Stimulated activated CD8-positive, alpha-beta memory T cell treated with anti-CD3 and anti-CD28 coated beads, Interleukin-2, amount 100 ng/mL, for 1 hour (primary cell): ENCODE data around the gene BTBD17.
"Not testable (repeated sequence)": the region's sequence is repeated elsewhere in the genome, so short reads cannot be mapped to it uniquely, and the experiment has no call there.

Experiments used
- DNase-seq, 2 donors: peaks; one replicate each; pipeline ENCODE4 v3.0.0-alpha.2; 2020; ENCODE audit warnings: low read depth in 2 of 2

The BTBD17 gene

DNA sequence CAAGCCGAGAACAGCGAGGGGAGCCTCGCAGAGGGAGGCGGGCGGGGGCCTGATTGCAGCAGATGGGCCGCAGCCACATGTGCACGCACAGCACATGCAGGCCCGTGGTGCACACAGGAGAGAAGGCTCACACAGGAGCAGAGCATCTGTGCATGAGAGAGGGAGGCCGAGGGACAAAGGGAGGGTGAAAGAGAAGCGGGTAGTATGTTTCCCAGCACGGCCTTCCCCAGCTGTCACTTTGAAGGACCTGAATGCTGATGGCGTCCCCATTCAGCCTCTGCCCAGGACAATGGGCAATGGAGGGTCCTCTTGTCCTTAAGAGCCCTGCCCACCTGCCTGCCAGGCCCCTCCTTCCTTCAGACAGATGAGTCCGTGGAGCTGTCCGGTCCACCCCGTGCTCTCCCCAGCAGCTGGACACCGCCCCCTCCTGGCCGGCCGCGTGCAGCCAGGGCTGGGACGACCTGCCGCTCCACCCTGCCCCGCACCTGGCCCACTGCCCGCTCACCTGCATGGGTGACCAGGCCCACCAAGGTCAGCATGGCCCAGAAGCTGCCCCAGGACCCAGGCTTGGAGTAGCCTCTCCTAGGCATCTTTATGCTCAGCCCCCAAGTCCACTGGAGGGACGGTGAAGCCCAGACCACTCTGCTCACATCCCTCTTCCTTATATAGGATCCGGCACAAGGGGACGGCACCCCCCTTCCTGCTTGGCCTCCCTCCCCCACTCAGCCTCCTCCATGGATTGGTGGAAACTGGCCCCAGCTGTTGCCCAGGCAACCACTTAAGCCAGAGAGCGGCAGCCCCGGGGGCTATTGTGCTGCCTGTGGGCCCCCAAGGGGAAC is at the start of gene BTBD17:
TSS of gene BTBD17 (minus strand) at position 639 of the 839 bp plus-strand sequence. CDS start at position 590, 49 bp downstream.
- DNase-seq, result no peak

- no peak for DNase-seq
Measured at GRCh38 chr17:74410001-74410443, 48.4 kb upstream of the BTBD17 start.

GRCh38 chr17:74408815-74409214 is 47.1 kb upstream of the BTBD17 start:
- DNase-seq, result no peak

GRCh38 chr17:74408262-74408661 is 46.6 kb upstream of the BTBD17 start:
- no peak for DNase-seq

GRCh38 chr17:74407384-74407783 is 45.7 kb upstream of the BTBD17 start:
- DNase-seq, result no peak

GRCh38 chr17:74405311-74405710 is 43.6 kb upstream of the BTBD17 start:
- not testable (repeated sequence) for DNase-seq

DNA sequence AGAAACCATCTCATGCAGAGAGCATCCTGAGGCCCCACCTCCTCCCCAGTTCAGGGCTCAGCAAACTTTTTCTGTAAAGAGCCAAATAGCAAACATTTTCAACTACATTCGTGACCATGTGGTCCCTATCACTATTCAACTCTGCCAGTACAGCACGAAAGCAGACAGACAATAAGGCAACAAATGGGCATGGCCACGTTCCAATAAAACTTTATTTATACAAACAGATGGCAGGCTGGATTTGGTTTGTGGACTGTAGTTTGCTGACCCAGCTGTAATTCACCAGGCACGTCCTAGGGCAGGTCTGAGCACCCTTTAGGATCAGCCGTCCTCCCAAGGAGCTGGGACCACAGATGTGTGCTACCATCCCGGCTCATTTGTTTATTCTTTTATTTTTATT is 43.1 kb upstream of the BTBD17 start:
- DNase-seq, result no peak

- DNase-seq, result no peak
Measured at GRCh38 chr17:74404218-74404617, 42.5 kb upstream of the BTBD17 start.

DNA sequence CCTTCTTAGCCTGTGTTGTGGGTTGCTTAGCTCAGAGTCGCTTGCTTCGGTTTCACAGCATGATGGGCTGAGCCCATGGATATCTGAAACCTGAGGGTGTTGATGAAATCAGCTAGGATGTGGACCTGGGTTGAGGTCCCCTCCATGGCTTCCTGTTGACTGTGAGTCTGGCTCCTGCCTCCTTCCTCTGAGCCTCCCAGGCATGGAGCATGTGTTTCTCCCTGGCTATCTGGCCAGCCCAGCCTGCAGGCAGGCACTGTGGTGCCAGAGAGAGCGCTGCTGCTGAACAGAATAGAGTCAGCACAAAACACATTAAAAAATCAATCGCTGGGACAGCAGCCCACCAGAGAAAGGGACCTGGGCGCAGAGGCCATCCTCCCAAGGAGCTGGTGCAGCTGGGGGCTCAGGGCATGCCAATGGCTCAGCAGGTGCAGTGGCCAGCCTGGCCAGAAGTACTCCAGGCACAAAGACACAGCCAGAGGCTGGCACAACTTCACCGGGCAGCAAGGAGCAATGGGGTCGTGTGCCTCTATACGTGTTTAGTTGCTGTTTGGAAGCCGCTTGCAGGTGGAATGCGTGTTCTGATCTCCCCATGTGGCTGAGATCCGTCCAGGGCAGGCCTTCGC is 42.0 kb upstream of the BTBD17 start:
- no peak for DNase-seq

DNA sequence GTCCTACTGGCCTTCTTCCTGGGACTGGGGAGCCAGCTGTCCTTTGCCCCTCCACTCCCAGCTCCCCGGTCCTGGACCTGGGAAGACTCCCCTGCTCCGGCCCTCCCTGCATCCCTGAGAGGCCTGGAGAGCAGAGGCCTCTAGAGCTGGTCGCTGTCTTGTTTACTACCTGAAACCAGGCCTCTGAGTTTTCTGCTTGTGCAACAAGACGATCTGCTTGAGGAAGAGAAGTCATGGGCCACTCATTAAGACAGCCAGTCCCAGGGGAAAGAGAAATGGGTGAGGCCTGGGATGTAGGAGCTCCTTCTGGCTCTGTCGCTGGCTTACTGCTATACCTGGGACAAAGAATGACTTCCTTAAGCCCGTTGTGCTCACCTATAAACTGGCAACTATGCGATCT is 40.4 kb upstream of the BTBD17 start:
- no peak for DNase-seq

DNA sequence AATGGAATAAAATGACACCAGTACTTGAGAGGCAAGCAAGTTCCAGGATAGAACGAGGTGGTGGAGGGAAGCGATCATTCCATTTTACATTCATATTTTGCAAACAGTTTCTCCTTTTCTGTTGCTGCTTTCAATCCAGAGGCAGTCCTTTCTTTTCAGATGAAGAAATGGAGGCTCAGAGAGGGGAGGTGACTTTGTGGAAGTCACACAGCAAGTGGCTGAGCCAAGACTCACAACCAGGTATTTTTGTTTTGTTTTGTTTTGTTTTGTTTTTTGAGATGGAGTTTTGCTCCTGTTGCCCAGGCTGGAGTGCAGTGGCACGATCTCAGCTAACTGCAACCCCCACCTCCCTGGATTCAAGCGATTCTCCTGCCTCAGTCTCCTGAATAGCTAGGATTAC is 34.9 kb upstream of the BTBD17 start:
- DNase-seq, result no peak

DNA sequence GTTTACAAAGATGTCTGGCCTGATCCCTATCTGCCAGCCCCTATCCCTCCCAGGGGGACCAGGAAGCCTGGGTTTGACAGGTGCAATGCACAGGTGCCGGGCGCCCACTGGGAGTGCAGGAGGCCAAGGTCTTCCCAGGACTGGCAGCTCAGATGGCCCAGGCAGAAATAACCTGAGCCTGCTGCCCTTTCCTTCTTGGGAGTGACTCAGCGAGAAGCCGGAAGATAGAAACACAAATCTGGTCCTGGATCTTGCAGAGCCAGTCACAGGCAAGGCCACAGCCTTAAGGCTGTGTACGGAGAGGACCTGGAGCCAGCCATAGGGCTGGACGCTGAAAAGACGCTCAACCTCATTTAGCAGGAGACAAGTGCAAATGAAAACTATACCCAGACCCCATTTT is 33.3 kb upstream of the BTBD17 start:
- DNase-seq, result no peak

DNA sequence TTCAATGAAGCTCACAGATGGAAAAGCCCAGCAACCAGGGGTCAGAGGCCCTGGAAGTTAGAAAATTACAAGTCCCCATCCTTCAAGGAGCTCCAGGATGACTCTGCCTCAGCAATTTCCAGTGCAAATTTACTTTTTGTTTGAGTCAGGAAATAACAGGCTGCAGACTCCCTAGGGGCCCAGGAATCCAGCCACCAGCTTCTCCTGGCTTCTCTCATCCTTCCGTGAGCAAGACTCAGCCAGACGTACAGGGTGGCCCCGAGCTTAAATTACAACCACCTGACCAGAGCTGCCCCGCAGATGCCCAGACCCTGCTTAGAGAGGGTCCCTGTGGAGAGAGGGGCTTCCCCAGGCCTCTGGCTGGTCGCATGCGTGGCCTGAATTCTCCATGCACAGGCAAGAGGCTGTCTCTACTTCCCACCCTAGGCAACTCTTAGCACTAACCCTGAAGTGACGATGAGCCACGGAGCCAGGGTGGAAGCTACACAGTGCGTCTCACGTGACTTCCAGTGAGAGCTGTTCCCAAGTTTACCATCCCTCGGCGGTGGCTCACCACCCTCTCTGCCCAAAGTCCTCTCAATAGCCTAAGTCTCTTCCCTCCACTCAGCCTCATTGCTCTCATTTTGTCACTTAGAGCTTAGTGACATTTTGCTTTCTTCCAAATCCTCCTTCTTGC is 32.7 kb upstream of the BTBD17 start:
- no peak for DNase-seq

GRCh38 chr17:74393346-74393942 is 31.8 kb upstream of the BTBD17 start:
- no peak for DNase-seq

DNA sequence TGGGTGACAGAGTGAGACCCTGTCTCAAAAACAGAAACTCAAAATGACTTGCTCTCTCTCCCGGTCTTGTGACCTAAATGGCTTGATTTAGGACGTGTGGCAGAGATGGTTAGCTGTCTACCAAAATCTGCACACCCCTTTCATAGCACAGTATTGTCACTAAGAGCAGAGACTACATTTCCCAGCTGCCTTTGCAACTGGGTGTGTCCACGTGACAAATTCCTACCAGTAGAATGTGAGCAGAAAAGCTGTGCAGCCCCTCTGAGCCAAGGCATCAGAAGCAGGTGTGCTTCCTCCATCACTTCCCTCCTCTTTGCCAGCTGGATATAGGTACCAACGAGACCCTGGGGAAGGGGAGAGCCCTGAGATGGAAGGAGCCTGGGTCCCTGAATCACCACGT is 31.2 kb upstream of the BTBD17 start:
- DNase-seq, result no peak

DNA sequence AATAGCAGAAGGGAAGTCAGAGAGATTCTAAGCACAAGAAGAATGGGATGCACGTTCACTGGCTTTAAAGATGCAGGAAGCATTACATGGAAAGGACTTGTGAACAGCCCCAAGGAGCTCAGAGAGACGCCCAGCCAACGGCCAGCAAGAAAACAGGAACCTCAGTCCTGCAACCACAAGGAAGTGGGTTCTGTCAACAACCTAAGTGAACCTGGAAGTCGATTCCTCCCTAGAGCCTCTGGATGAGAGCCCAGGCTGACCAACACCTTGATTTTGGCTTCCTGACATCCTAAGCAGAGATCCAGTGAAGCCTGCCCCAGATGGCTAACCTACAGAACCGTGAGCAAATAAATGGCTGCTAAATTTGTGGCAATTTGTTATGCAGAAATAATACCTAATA is 30.1 kb upstream of the BTBD17 start:
- no peak for DNase-seq

GRCh38 chr17:74390680-74391653 is 29.3 kb upstream of the BTBD17 start:
- DNase-seq, result no peak

GRCh38 chr17:74389937-74390679 is 28.4 kb upstream of the BTBD17 start:
- no peak for DNase-seq

DNA sequence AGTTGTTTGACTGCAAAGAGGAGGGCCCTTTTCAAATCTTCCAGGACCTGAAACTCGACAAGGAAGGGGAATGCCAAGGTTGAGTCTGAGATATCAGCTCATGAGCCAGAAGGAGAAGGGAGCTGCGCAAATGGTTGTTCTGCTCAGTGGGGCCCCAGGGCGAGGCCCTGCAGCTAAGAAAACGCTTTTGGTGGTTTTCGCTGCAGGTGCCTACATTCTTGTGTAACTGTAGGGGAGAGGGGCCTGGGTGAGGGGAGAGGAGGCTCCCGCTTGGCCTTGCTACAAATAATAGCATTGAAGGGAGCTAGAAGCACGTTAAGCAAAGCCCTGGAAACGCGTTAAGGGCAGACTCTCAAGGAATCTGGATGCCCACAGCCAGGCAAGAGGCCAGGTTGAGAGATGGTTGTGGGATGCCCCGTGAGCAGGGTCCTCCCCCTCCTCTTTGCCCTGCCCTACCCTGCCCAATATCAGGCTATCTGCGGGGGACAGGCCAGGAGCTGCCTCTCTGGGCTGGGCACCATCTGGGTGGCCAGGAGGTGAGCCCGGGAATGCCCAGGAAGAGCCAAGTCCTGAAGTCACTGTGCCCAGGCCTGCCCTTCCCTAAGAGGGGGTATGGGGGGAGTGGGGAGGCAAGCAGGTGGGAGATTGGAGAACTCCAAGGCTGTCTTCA is 27.6 kb upstream of the BTBD17 start:
- no peak for DNase-seq
